ENCODE results near the gene ASMTL.
"Not testable (repeated sequence)": the region's sequence is repeated elsewhere in the genome, so short reads cannot be mapped to it uniquely, and the experiment has no call there.

ASMTL gene

GRCh38 chrX:1481636-1482529 lies 29.2 kb upstream of the ASMTL start:
- peaks cover 6% of the 10 kb centered on the region in 2 donors for H3K27me3 ChIP-seq (ENCODE audit: control insufficient read depth in 1 of 2, insufficient read depth in 2 of 2, low read length in 2 of 2)
- H3K4me1 ChIP-seq (ENCODE audit: control insufficient read depth, insufficient read depth, low read length): peaks cover 2% of the 10 kb centered on the region
- H3K27ac ChIP-seq (ENCODE audit: low read length): no peak overlapping the region
- H3K9me3 ChIP-seq (ENCODE audit: control insufficient read depth in 2 of 2, low read length in 2 of 2): peaks cover 5 to 14% of the 10 kb centered on the region in 2 donors
- H3K9ac ChIP-seq (ENCODE audit: low read length in 2 of 2): no peak overlapping the region
- no peak overlapping the region for H3K4me3 ChIP-seq (ENCODE audit: low read length in 2 of 2)
- no peaks in the 10 kb centered on the region for H3K36me3 ChIP-seq (ENCODE audit: control insufficient read depth in 2 of 2, insufficient read depth in 2 of 2, low read length in 2 of 2)

DNA sequence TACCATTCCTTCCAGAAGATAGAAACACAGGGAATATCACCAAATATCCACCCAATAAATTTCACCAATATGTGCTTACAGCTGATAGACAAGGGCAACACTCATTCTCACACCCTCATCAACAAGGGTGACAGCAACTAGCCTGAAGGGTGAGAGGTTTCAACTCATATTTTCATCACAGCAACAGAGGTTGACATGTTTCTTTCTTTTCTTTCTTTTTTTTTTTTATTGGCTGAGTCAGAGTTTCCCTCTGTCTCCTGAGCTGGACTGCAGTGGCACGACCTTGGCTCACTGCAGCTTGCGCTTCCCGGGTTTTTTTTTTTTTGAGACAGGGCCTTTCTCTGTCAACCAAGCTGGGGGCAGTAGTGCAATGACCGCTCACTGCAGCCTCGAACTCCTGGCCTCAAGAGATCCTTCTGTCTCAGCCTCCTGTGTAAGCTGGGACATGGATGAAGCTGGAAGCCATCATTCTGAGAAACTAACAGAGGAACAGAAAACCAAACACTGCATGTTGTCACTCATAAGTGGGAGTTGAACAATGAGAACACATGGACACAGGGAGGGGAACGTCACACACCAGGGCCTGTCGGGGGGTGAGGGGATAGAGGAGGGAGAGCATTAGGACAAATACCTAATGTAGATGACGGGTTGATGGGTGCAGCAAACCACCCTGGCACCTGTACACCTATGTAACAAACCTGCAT lies 27.5 kb upstream of the ASMTL start:
- no peaks in the 10 kb centered on the region for H3K36me3 ChIP-seq (ENCODE audit: control insufficient read depth in 2 of 2, insufficient read depth in 2 of 2, low read length in 2 of 2)
- no peak overlapping the region for H3K27ac ChIP-seq (ENCODE audit: low read length)
- no peak overlapping the region for H3K4me3 ChIP-seq (ENCODE audit: low read length in 2 of 2)
- peaks cover 3 to 14% of the 10 kb centered on the region in 2 donors for H3K9me3 ChIP-seq (ENCODE audit: control insufficient read depth in 2 of 2, low read length in 2 of 2)
- peaks cover 2 to 6% of the 10 kb centered on the region in 2 donors for H3K27me3 ChIP-seq (ENCODE audit: control insufficient read depth in 1 of 2, insufficient read depth in 2 of 2, low read length in 2 of 2)
- H3K9ac ChIP-seq (ENCODE audit: low read length in 2 of 2): no peak overlapping the region
- H3K4me1 ChIP-seq (ENCODE audit: control insufficient read depth, insufficient read depth, low read length): peaks cover 2% of the 10 kb centered on the region

DNA sequence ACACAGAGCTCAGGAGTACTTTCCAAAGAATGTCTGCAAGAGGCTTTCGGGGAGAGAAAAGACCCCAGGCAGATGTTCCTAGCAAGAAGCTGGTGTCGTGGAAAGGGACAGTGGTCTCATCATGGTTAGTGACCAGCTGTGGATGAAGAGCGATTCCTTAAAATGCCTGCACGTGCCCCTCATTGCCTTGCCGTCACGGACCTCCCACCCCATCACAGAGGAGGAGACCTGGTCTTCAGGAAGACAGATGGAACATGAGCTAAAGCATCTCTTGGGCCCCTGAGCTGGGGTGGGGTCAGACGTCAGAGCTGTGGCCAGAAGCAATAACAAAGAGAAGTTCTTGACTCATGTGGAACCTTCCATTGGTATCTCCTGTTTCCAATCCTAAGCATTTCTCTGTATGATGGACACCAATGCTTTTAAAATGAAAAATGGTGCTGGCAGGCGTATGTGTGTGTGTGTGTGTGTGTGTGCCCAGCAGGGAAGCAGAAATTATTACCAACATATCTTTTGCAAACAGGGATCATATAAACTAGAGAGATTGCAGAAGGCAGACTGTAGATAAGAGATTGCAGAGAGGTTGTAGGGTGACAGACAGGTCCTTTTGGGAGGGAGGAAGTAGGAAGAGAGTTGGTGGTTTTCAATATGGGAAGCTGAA lies 25.2 kb upstream of the ASMTL start:
- Histone ChIP-seq H3K36me3 (ENCODE audit: control insufficient read depth in 2 of 2, insufficient read depth in 2 of 2, low read length in 2 of 2) (no peaks in the 10 kb centered on the region), H3K9ac (ENCODE audit: low read length in 2 of 2) (no peak overlapping the region), H3K9me3 (ENCODE audit: control insufficient read depth in 2 of 2, low read length in 2 of 2) (peaks cover 3 to 14% of the 10 kb centered on the region in 2 donors), H3K4me3 (ENCODE audit: low read length in 2 of 2) (no peak overlapping the region), H3K27ac (ENCODE audit: low read length) (no peak overlapping the region), H3K4me1 (ENCODE audit: control insufficient read depth, insufficient read depth, low read length) (peaks cover 2% of the 10 kb centered on the region), H3K27me3 (ENCODE audit: control insufficient read depth in 1 of 2, insufficient read depth in 2 of 2, low read length in 2 of 2) (peaks cover 0 to 6% of the 10 kb centered on the region in 2 donors)

- Histone ChIP-seq H3K27ac (ENCODE audit: low read length) (no peak overlapping the region), H3K9ac (ENCODE audit: low read length in 2 of 2) (no peak overlapping the region), H3K27me3 (ENCODE audit: control insufficient read depth in 1 of 2, insufficient read depth in 2 of 2, low read length in 2 of 2) (peaks cover 0 to 6% of the 10 kb centered on the region in 2 donors), H3K36me3 (ENCODE audit: control insufficient read depth in 2 of 2, insufficient read depth in 2 of 2, low read length in 2 of 2) (no peaks in the 10 kb centered on the region), H3K9me3 (ENCODE audit: control insufficient read depth in 2 of 2, low read length in 2 of 2) (peaks cover 3 to 14% of the 10 kb centered on the region in 2 donors), H3K4me1 (ENCODE audit: control insufficient read depth, insufficient read depth, low read length) (peaks cover 2% of the 10 kb centered on the region), H3K4me3 (ENCODE audit: low read length in 2 of 2) (no peak overlapping the region)
Observed at GRCh38 chrX:1477229-1477628, 24.5 kb upstream of the ASMTL start.

DNA sequence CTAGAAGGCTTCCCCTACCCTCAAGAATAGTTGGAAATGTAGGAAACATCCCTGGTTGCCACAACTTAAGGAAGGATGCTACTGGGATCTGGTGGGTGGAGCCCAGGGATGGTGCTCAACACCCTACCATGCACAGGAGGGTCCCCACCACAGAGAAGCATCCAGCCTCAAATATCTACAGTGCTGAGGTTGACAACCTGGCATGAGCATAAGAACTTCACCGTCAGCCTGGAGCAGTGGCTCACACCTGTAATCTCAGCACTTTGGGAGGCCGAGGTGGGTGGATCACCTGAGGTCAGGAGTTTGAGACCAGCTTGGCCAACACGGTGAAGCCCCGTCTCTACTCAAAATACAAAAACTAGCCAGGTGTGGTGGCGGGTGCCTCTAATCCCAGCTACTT lies 24.0 kb upstream of the ASMTL start:
- Histone ChIP-seq H3K36me3 (ENCODE audit: control insufficient read depth in 2 of 2, insufficient read depth in 2 of 2, low read length in 2 of 2) (no peaks in the 10 kb centered on the region), H3K27me3 (ENCODE audit: control insufficient read depth in 1 of 2, insufficient read depth in 2 of 2, low read length in 2 of 2) (peaks cover 0 to 5% of the 10 kb centered on the region in 2 donors), H3K4me3 (ENCODE audit: low read length in 2 of 2) (no peak overlapping the region), H3K9me3 (ENCODE audit: control insufficient read depth in 2 of 2, low read length in 2 of 2) (peaks cover 3 to 14% of the 10 kb centered on the region in 2 donors), H3K27ac (ENCODE audit: low read length) (no peak overlapping the region), H3K9ac (ENCODE audit: low read length in 2 of 2) (no peak overlapping the region), H3K4me1 (ENCODE audit: control insufficient read depth, insufficient read depth, low read length) (peaks cover under 1% of the 10 kb centered on the region)

DNA sequence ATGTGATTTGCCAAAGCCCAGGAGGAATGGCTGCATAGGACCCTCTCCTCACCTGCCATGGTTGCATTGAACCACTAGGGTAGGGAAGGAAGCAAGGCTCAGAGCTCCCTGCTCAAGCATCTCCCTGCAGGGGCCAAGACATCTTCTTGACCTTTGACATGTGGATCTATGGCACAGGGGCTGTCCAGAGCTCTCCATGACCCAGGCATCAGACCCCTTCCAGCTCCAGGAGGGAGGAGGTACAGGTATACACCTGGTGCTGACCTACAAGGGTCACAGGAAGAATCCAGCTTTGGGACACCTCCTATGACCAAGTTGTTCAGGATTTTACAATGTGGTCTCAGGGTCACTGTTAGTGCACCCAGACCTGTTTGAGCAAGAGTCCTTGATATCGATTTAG lies 23.2 kb upstream of the ASMTL start:
- H3K9me3 ChIP-seq (ENCODE audit: control insufficient read depth in 2 of 2, low read length in 2 of 2): peaks cover 3 to 14% of the 10 kb centered on the region in 2 donors
- H3K4me1 ChIP-seq (ENCODE audit: control insufficient read depth, insufficient read depth, low read length): no peaks in the 10 kb centered on the region
- peaks cover 0 to under 1% of the 10 kb centered on the region in 2 donors for H3K27me3 ChIP-seq (ENCODE audit: control insufficient read depth in 1 of 2, insufficient read depth in 2 of 2, low read length in 2 of 2)
- no peak overlapping the region for H3K4me3 ChIP-seq (ENCODE audit: low read length in 2 of 2)
- H3K36me3 ChIP-seq (ENCODE audit: control insufficient read depth in 2 of 2, insufficient read depth in 2 of 2, low read length in 2 of 2): no peaks in the 10 kb centered on the region
- no peak overlapping the region for H3K27ac ChIP-seq (ENCODE audit: low read length)
- H3K9ac ChIP-seq (ENCODE audit: low read length in 2 of 2): no peak overlapping the region

GRCh38 chrX:1475481-1475880 lies 22.8 kb upstream of the ASMTL start:
- H3K4me1 ChIP-seq (ENCODE audit: control insufficient read depth, insufficient read depth, low read length): no peaks in the 10 kb centered on the region
- no peak overlapping the region for H3K27ac ChIP-seq (ENCODE audit: low read length)
- no peaks in the 10 kb centered on the region for H3K36me3 ChIP-seq (ENCODE audit: control insufficient read depth in 2 of 2, insufficient read depth in 2 of 2, low read length in 2 of 2)
- no peak overlapping the region for H3K4me3 ChIP-seq (ENCODE audit: low read length in 2 of 2)
- H3K27me3 ChIP-seq (ENCODE audit: control insufficient read depth in 1 of 2, insufficient read depth in 2 of 2, low read length in 2 of 2): no peaks in the 10 kb centered on the region
- no peak overlapping the region for H3K9ac ChIP-seq (ENCODE audit: low read length in 2 of 2)
- H3K9me3 ChIP-seq (ENCODE audit: control insufficient read depth in 2 of 2, low read length in 2 of 2): peaks cover 3 to 14% of the 10 kb centered on the region in 2 donors

- H3K27ac ChIP-seq (ENCODE audit: low read length); H3K9ac ChIP-seq (ENCODE audit: low read length in 2 of 2); H3K36me3 ChIP-seq (ENCODE audit: control insufficient read depth in 2 of 2, insufficient read depth in 2 of 2, low read length in 2 of 2); H3K27me3 ChIP-seq (ENCODE audit: control insufficient read depth in 1 of 2, insufficient read depth in 2 of 2, low read length in 2 of 2); H3K4me1 ChIP-seq (ENCODE audit: control insufficient read depth, insufficient read depth, low read length); H3K9me3 ChIP-seq (ENCODE audit: control insufficient read depth in 2 of 2, low read length in 2 of 2); H3K4me3 ChIP-seq (ENCODE audit: low read length in 2 of 2): not testable (repeated sequence)
Observed at GRCh38 chrX:1474593-1474992, 21.9 kb upstream of the ASMTL start.

DNA sequence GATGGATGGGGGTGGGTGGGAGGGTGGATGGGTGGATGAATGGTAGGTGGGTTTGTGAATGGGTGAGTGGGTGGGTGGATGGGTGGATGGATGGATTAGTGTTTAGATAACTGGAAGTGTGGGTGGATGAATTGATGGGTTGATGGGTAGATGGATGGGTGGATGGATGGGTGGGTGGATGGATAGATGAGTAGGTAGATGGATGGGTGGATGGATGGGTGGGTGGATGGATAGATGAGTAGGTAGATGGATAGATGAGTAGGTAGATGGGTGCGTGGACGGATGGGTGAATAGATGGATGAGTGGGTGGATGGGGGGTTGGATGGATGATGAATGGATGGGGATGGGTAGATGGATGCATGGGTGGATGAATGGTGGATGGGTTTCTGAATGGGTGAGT lies 20.3 kb upstream of the ASMTL start:
- Histone ChIP-seq H3K27me3 (ENCODE audit: control insufficient read depth in 1 of 2, insufficient read depth in 2 of 2, low read length in 2 of 2) (peaks cover 4 to 7% of the 10 kb centered on the region in 2 donors), H3K9ac (ENCODE audit: low read length in 2 of 2) (no peak overlapping the region), H3K9me3 (ENCODE audit: control insufficient read depth in 2 of 2, low read length in 2 of 2) (peaks cover 0 to 4% of the 10 kb centered on the region in 2 donors), H3K4me3 (ENCODE audit: low read length in 2 of 2) (no peak overlapping the region), H3K4me1 (ENCODE audit: control insufficient read depth, insufficient read depth, low read length) (no peaks in the 10 kb centered on the region), H3K36me3 (ENCODE audit: control insufficient read depth in 2 of 2, insufficient read depth in 2 of 2, low read length in 2 of 2) (no peaks in the 10 kb centered on the region), H3K27ac (ENCODE audit: low read length) (no peak overlapping the region)

DNA sequence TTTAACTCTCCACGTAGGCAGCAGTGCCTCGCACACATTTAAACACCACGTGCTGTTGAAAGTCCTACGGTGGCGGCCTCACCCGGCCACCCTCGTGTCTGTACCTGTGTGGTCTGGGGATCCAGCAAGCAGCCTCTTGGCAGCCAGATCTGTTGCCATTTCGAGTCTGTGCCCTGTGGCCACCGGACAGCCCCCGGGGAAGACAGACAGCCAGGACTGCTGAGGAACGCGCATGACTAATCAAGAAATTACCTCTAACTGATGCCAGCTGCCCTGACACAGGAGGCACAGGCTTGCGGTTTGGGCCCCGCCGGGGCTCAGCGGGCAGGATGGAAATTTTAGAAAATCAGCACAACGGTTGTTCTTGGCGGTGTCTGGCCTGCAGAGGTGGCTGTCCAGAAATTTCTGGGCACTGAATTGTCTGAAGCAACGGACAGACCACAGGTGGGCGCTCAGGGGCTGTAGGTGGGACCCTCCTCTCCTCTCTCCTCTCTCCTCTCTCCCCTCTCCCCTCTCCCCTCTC lies 15.6 kb upstream of the ASMTL start:
- Histone ChIP-seq H3K4me3 (ENCODE audit: low read length in 2 of 2) (no peak overlapping the region), H3K27me3 (ENCODE audit: control insufficient read depth in 1 of 2, insufficient read depth in 2 of 2, low read length in 2 of 2) (peaks cover 7 to 17% of the 10 kb centered on the region in 2 donors), H3K36me3 (ENCODE audit: control insufficient read depth in 2 of 2, insufficient read depth in 2 of 2, low read length in 2 of 2) (no peaks in the 10 kb centered on the region), H3K27ac (ENCODE audit: low read length) (no peak overlapping the region), H3K4me1 (ENCODE audit: control insufficient read depth, insufficient read depth, low read length) (no peaks in the 10 kb centered on the region), H3K9ac (ENCODE audit: low read length in 2 of 2) (no peak overlapping the region), H3K9me3 (ENCODE audit: control insufficient read depth in 2 of 2, low read length in 2 of 2) (no peaks in the 10 kb centered on the region)

All from stomach smooth muscle (tissue), 2 donors.